CD4-positive, alpha-beta T cell treated with Interferon alpha-2 for 1 hour (primary cell): ENCODE results near the gene PIK3AP1.
"Not testable (repeated sequence)": the region's sequence is repeated elsewhere in the genome, so short reads cannot be mapped to it uniquely, and the experiment has no call there.

Source experiments
- DNase-seq, 2 donors: peaks; one replicate each; pipeline ENCODE4 v3.0.0-alpha.2; 2020 to 2022

Gene PIK3AP1

DNA sequence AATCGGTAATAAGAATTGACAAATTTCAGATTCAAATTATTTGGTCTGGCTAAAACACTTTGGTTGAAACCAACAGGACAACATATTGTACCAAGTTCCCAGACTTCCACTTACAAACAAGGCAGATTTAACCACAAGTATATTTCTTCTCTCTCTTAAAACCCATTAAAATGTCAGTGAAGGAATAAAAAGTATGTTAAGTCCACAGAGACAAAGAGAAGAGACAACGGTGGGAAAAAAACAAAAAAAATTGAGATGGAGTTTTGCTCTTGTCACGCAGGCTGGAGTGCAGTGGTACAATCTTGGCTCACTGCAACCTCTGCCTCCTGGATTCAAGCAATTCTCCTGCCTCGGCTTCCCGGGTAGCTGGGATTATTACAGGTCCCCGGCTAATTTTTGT is 149.8 kb downstream of the PIK3AP1 start:
- no peak for DNase-seq

DNA sequence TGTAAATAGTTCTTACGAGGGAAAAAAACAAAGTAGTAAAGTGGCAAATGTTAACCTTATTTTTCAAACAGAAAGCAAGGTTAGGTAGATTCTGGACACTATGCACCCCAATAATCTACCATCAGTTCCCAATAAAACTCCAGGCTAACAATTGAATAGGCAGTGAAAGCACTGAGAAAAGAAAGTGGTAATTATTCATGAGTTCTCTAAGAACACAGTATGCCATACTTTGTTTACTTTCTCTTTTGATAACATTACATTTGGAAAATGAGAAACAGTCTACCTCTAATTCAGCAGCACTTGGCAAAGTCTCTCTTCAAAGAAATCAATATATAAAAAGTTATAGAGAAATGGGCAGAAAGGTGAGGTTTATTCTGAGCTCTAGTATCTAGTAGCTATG is 151.9 kb downstream of the PIK3AP1 start:
- DNase-seq, result no peak

GRCh38 chr10:96565774-96566173 is 154.5 kb downstream of the PIK3AP1 start:
- DNase-seq, result no peak

- DNase-seq, result no peak
These were observed 159.1 kb downstream of the PIK3AP1 start for GRCh38 chr10:96560966-96561887.

- DNase-seq, result no peak
These were observed 159.8 kb downstream of the PIK3AP1 start for GRCh38 chr10:96560489-96560888.

DNA sequence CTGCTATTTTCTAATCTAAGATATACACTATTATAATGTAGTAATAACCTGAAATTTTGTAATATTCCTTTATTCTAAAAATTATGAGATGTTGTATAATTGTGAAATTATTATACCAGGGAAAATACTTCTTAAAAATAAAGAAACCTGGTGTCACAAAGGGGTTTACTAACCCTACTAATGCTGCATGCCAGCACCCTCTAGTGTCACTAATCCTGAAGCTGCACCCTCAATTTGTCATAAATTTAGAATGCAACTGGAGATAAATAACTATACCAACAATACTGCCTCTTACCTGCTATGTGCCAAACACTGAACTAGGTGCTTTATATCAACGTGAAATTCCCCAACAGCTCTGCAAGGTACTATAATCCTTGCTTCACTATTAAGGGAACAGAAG is 164.3 kb downstream of the PIK3AP1 start:
- DNase-seq, result no peak

GRCh38 chr10:96555330-96555729 is 165.0 kb downstream of the PIK3AP1 start:
- DNase-seq, result no peak

DNA sequence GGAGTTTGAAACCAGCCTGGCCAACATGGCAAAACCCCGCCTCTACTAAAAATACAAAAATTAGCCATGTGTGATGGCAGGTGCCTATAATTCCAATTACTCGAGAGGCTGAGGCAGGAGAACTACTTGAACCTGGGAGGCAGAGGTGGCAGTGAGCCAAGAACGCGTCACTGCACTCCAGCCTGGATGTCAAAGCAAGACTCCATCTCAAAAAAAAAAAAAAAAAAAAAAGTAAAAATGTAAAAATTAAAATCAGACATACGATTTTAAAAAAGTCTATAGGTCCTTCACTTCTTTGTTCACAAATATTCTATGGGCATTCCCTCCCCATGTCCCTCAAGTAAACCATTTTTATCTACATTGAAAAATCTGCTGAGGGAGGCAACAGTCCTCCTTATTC is 171.7 kb downstream of the PIK3AP1 start:
- no peak for DNase-seq

DNA sequence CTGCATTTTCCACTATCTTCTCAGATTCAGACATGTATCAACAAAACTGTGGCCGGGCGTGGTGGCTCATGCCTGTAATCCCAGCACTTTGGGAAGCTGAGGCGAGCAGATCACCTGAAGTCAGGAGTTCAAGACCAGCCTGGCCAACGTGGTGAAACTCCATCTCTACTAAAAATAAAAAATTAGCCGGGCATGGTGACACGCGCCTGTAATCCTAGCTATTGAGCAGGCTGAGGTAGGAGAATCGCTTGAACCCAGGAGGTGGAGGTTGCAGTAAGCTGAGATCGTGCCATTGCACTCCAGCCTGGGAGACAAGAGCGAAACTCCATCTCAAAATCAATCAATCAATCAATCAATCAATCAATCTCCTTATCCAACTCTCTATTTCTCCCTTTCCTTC is 174.8 kb downstream of the PIK3AP1 start:
- not testable (repeated sequence) for DNase-seq
